DND-41 (cell line): ENCODE measurements around the gene ASIC4.

Experiments used
- EZH2 ChIP-seq: IDR thresholded peaks from 3 replicates; pipeline ENCODE4 v1.6.1; 2012; ENCODE audit warnings: borderline replicate concordance, low read depth, mild to moderate bottlenecking, moderate library complexity, low read length, inconsistent platforms; ENCODE audit not compliant: severe bottlenecking
- TF ChIP-seq, protein P1 (sequence below): IDR thresholded peaks from 2 replicates; pipeline ENCODE4 v1.5.1; 2012; ENCODE audit warnings: borderline replicate concordance, low read length, moderate library complexity, mild to moderate bottlenecking; ENCODE audit not compliant: poor library complexity, severe bottlenecking; ENCODE audit errors: extremely low read depth

DNA sequence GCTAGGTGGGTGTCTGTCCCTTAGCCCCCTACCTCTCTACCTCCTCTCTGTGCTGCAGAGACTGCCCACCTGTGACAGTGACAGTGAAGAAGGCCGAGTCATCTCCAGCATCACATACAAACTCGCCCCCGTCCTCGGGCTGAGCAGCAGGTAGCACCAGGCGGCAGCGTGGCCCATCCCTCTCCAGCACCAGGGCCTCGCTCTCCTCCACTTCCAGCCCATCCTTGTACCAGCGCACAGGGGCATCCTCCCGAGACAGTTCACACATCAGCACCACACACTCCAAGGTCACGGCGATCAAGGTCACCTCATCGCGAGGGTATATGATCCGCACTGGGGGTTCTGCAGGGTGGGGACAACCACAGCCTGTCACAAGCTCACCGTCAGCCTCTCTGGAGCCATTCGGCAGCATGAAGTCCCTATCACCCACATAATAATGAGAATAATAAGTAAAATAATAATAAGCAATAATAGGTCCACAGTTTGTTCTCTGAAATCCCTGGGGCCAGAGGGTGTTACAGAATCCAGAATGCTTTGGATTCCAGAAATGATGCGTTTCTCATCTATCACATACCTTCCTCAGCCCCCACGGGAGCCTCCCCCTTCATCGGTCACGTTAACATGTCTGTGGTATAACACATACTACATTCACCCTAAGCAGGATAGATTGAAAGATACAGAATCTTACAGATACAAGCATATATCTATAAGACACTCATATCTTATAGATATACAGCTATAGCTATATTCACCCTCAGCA lies 45.1 kb downstream of the ASIC4 start:
- TF ChIP-seq EZH2, result no peak
- TF ChIP-seq, protein P1, sequence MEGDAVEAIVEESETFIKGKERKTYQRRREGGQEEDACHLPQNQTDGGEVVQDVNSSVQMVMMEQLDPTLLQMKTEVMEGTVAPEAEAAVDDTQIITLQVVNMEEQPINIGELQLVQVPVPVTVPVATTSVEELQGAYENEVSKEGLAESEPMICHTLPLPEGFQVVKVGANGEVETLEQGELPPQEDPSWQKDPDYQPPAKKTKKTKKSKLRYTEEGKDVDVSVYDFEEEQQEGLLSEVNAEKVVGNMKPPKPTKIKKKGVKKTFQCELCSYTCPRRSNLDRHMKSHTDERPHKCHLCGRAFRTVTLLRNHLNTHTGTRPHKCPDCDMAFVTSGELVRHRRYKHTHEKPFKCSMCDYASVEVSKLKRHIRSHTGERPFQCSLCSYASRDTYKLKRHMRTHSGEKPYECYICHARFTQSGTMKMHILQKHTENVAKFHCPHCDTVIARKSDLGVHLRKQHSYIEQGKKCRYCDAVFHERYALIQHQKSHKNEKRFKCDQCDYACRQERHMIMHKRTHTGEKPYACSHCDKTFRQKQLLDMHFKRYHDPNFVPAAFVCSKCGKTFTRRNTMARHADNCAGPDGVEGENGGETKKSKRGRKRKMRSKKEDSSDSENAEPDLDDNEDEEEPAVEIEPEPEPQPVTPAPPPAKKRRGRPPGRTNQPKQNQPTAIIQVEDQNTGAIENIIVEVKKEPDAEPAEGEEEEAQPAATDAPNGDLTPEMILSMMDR, result no peak
